A204.1 (cell line): Measurements from ENCODE around the gene BHLHE23.

Experiments used
- FAIRE-seq: peaks from 2 replicates; lab custom pipeline; 2012; peaks lifted over from hg19 to GRCh38; lab: Jason Lieb, UNC

BHLHE23 gene

GRCh38 chr20:62971950-62972844 is 34.6 kb downstream of the BHLHE23 start:
- FAIRE-seq, result no peak

GRCh38 chr20:62971211-62971949 is 35.4 kb downstream of the BHLHE23 start:
- no peak for FAIRE-seq

- FAIRE-seq, result no peak
Observed at GRCh38 chr20:62970307-62971210, 36.2 kb downstream of the BHLHE23 start.

- FAIRE-seq, result no peak
Observed at GRCh38 chr20:62969939-62970306, 36.8 kb downstream of the BHLHE23 start.

GRCh38 chr20:62969179-62969760 is 37.5 kb downstream of the BHLHE23 start:
- FAIRE-seq, result no peak

- FAIRE-seq, result no peak
Observed at GRCh38 chr20:62968378-62969178, 38.2 kb downstream of the BHLHE23 start.

GRCh38 chr20:62967628-62968351 is 39.0 kb downstream of the BHLHE23 start:
- no peak for FAIRE-seq

- FAIRE-seq, result no peak
Observed at GRCh38 chr20:62967149-62967501, 39.6 kb downstream of the BHLHE23 start.

GRCh38 chr20:62966212-62967148 is 40.3 kb downstream of the BHLHE23 start:
- no peak for FAIRE-seq

- FAIRE-seq, result no peak
Observed at GRCh38 chr20:62965363-62965771, 41.4 kb downstream of the BHLHE23 start.

GRCh38 chr20:62964700-62965099 is 42.1 kb downstream of the BHLHE23 start:
- FAIRE-seq, result no peak

- FAIRE-seq, result no peak
Observed at GRCh38 chr20:62963614-62964397, 43.0 kb downstream of the BHLHE23 start.

- FAIRE-seq, result no peak
Observed at GRCh38 chr20:62962891-62963613, 43.7 kb downstream of the BHLHE23 start.

- FAIRE-seq, result no peak
Observed at GRCh38 chr20:62962221-62962879, 44.4 kb downstream of the BHLHE23 start.

GRCh38 chr20:62961799-62962198 is 45.0 kb downstream of the BHLHE23 start:
- no peak for FAIRE-seq

- FAIRE-seq, result no peak
Observed at GRCh38 chr20:62961310-62961783, 45.4 kb downstream of the BHLHE23 start.
